GM06990 (cell line): Measurements from ENCODE around the gene TMEM87A.

Experiments used
- DNase-seq: peaks from one replicate; pipeline ENCODE4 v3.0.0-alpha.2; 2011; ENCODE audit not compliant: insufficient read length; ENCODE audit errors: extremely low read depth
- H3K27me3 ChIP-seq: replicated peaks from 2 replicates; pipeline ENCODE4 v1.6.0; 2011; ENCODE audit warnings: low read length; ENCODE audit not compliant: control insufficient read depth, insufficient read depth
- H3K36me3 ChIP-seq: 2 replicates; pipeline ENCODE4 v1.5.1; 2011; ENCODE audit warnings: low read length; ENCODE audit not compliant: control insufficient read depth, insufficient read depth
- H3K4me3 ChIP-seq: replicated peaks from 2 replicates; pipeline ENCODE4 v1.5.1; 2011; ENCODE audit warnings: low read depth, mild to moderate bottlenecking, control low read depth, low read length
- CTCF ChIP-seq: IDR thresholded peaks from 2 replicates; pipeline ENCODE4 v1.5.1; 2011; ENCODE audit warnings: low read length, control low read depth, mild to moderate bottlenecking, inconsistent platforms; ENCODE audit not compliant: insufficient read depth, poor library complexity, severe bottlenecking

TMEM87A gene

GRCh38 chr15:42178056-42178455 lies 95.2 kb downstream of the TMEM87A start:
- Histone ChIP-seq H3K27me3 (no peaks in the 10 kb centered on the region), H3K36me3 (peaks cover 14% of the 10 kb centered on the region), H3K4me3 (no peak overlapping the region)
- no peak for DNase-seq
- TF ChIP-seq CTCF: no peak

GRCh38 chr15:42175671-42176070 lies 97.6 kb downstream of the TMEM87A start:
- H3K27me3 ChIP-seq: no peaks in the 10 kb centered on the region
- no peak for TF ChIP-seq CTCF
- peaks cover 15% of the 10 kb centered on the region for H3K36me3 ChIP-seq
- H3K4me3 ChIP-seq: no peak overlapping the region
- no peak for DNase-seq

DNA sequence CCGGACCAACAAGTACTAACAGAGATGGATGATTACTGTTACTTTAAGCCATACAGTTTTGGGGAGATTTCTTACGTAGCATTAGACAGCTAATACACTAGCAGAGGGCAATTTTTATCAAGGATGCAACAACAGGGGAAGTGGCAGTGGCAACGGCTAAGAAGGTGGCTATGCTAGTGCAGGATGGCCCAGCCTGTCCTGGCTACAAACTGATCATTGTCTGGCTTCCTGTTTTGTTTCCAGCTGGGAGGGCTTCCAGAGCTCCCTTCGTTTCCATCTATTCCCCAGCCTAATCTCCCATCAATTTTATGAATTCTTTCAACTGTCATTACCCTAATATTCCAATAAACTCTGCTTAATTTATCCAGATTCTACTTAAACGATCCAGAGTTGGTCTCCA lies 100.8 kb downstream of the TMEM87A start:
- no peak for DNase-seq
- peaks cover 19% of the 10 kb centered on the region for H3K36me3 ChIP-seq
- no peaks in the 10 kb centered on the region for H3K27me3 ChIP-seq
- H3K4me3 ChIP-seq: no peak overlapping the region
- no peak for TF ChIP-seq CTCF

- no peak for DNase-seq
- Histone ChIP-seq H3K27me3 (no peaks in the 10 kb centered on the region), H3K36me3 (peaks cover 24% of the 10 kb centered on the region), H3K4me3 (no peak overlapping the region)
- no peak for TF ChIP-seq CTCF
These were observed 101.4 kb downstream of the TMEM87A start for GRCh38 chr15:42171795-42172194.

GRCh38 chr15:42171122-42171521 lies 102.1 kb downstream of the TMEM87A start:
- Histone ChIP-seq H3K27me3 (no peaks in the 10 kb centered on the region), H3K36me3 (peaks cover 30% of the 10 kb centered on the region), H3K4me3 (no peak overlapping the region)
- TF ChIP-seq CTCF: no peak
- no peak for DNase-seq

DNA sequence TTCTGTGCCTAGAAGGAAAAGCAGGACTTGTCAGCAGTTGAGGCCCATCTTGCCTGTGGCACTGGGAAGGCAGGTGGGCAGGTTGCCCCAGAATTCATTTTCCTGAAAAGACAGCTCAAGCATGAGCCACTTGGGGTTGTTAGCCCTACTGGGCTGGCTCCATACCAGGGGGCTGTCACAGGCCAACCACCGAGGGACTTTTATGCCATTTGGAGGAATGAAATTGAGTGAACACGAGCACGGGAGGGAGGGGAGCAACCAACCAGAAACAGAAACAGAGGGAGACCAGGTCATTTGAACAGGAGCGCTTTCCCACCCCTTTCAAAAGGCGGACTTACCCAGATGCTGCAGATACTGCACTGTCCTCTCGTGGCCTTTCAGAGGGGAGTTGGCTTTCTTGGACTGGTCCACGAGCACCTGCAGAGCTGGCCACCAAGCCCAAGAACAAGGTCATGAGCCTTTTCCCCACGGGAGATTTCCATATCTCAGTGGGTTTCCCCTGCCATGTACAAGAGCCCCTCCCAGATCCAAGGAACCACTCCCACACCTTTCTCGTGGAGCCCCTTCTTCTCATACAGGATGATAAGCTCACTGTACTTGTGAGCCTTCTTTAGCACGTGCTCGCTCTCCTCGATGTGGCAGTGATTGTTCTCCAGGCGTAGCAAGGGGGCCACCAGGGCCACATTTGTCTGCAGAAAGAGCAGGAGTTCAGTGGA lies 106.8 kb downstream of the TMEM87A start:
- H3K36me3 ChIP-seq: peaks cover 45% of the 10 kb centered on the region
- TF ChIP-seq CTCF: no peak
- H3K27me3 ChIP-seq: no peaks in the 10 kb centered on the region
- no peak overlapping the region for H3K4me3 ChIP-seq
- DNase-seq: no peak
